Vagina (tissue), 2 donors: ENCODE measurements around the gene DCTN2. TPM values are rescaled to one million over a fixed set of nuclear protein-coding genes. Genes with fewer than 3 reads are reported as not detected.
A peak's percentile ranks its signal among the peaks of the same experiment; 100 is the strongest.
"Not testable (repeated sequence)": the region's sequence is repeated elsewhere in the genome, so short reads cannot be mapped to it uniquely, and the experiment has no call there.

Experiments used
- DNase-seq, 2 donors: peaks; one replicate each; pipeline ENCODE4 v3.0.0-alpha.2; 2017; ENCODE audit errors: extremely low spot score in 2 of 2
- H3K27ac ChIP-seq: fragments of 200-600 bp; sonication (generic); one replicate; pipeline ENCODE4 v1.5.1; 2019
- H3K27me3 ChIP-seq: fragments of 200-600 bp; sonication (generic); one replicate; pipeline ENCODE4 v1.5.1; 2019
- H3K36me3 ChIP-seq, 2 donors: fragments of 200-600 bp; sonication (generic); one replicate each; pipeline ENCODE4 v1.5.1; 2017 to 2019
- H3K4me1 ChIP-seq: fragments of 200-600 bp; sonication (generic); one replicate; pipeline ENCODE4 v1.5.1; 2019
- H3K4me3 ChIP-seq, 2 donors: fragments of 200-600 bp; sonication (generic); 1 replicate in 1 of 2; 2 replicates in 1 of 2; pipeline ENCODE4 v1.5.1; 2016 to 2019
- H3K9me3 ChIP-seq: fragments of 200-600 bp; sonication (generic); one replicate; pipeline ENCODE4 v1.5.1; 2019
- CTCF ChIP-seq, 3 experiments: fragments of 450-650 bp in 2 of 3; fragments of 200-600 bp in 1 of 3; sonication (generic) in 1 of 3; IDR thresholded peaks; one replicate each; pipeline ENCODE4 v1.5.1; 2017 to 2019; ENCODE audit warnings: antibody characterized with exemption in 3 of 3, mild to moderate bottlenecking in 2 of 3, moderate library complexity in 2 of 3
- POLR2A ChIP-seq, 2 donors: fragments of 450-650 bp; IDR thresholded peaks; one replicate each; pipeline ENCODE4 v1.6.1; 2017; ENCODE audit warnings: antibody characterized with exemption in 2 of 2, mild to moderate bottlenecking in 2 of 2, moderate library complexity in 2 of 2
- POLR2AphosphoS5 ChIP-seq, 2 donors: sonication (generic); formaldehyde crosslinking; IDR thresholded peaks; one replicate each; pipeline ENCODE4 v1.9.0; 2017; ENCODE audit warnings: antibody characterized with exemption in 2 of 2, mild to moderate bottlenecking in 2 of 2, low read depth in 1 of 2; ENCODE audit not compliant: insufficient read depth in 1 of 2
- intact Hi-C: fragments of 100-400 bp; cut with DNase I; formaldehyde crosslinking; loops from one replicate; pipeline ENCODE4 v1.15.1; 2023
- total RNA-seq: library from RNA; depleted of rRNA; stranded (reverse); fragments of >200 nt; gene quantifications from one replicate; pipeline ENCODE4 v1.2.3, GENCODE V29; 2016

Gene DCTN2
- total RNA-seq, 1 donor from 2014 or later: 131 TPM

GRCh38 chr12:57590864-57591781 is 44.1 kb upstream of the DCTN2 start, which contains the start of gene PIP4K2C:
PIP4K2C (plus strand) TSS chr12:57591192; CDS start chr12:57591290, 98 bp downstream.
- H3K27me3 ChIP-seq: no peaks in the 10 kb centered on the region
- H3K4me1 ChIP-seq: peaks cover 27% of the 10 kb centered on the region
- H3K27ac ChIP-seq: peak within 1 kb of the TSS; percentile 78
- DNase-seq: no peak
- no peaks in the 10 kb centered on the region for H3K9me3 ChIP-seq
- TF ChIP-seq CTCF (IDR thresholded peaks at IDR 0.05) (no peak), POLR2AphosphoS5 (IDR thresholded peaks at IDR 0.05; ENCODE audit: insufficient read depth in 1 of 2, low read depth in 1 of 2) (peak in 1 of 2 donors; percentile 75), POLR2A (IDR thresholded peaks at IDR 0.05) (peak in 1 of 2 donors; percentile 35)
- H3K36me3 ChIP-seq: peaks cover 0 to 6% of the 10 kb centered on the region in 2 donors
- peak within 1 kb of the TSS; percentile 84 to 95 for H3K4me3 ChIP-seq
- intact Hi-C loops: no loop called here

GRCh38 chr12:57590479-57590863 is 43.5 kb upstream of the DCTN2 start:
- H3K4me1 ChIP-seq: peaks cover 27% of the 10 kb centered on the region
- intact Hi-C loops: no loop called here
- TF ChIP-seq POLR2A (IDR thresholded peaks at IDR 0.05) (no peak), POLR2AphosphoS5 (IDR thresholded peaks at IDR 0.05; ENCODE audit: insufficient read depth in 1 of 2, low read depth in 1 of 2) (no peak), CTCF (IDR thresholded peaks at IDR 0.05) (no peak)
- peak overlapping the region; percentile 78 for H3K27ac ChIP-seq
- no peak for DNase-seq
- H3K27me3 ChIP-seq: no peaks in the 10 kb centered on the region
- H3K9me3 ChIP-seq: no peaks in the 10 kb centered on the region
- no peaks in the 10 kb centered on the region for H3K36me3 ChIP-seq
- H3K4me3 ChIP-seq: peak overlapping the region; percentile 84 to 95

- H3K4me1 ChIP-seq: peaks cover 27% of the 10 kb centered on the region
- H3K36me3 ChIP-seq, H3K9me3 ChIP-seq, H3K4me3 ChIP-seq, DNase-seq, intact Hi-C loops, H3K27me3 ChIP-seq, H3K27ac ChIP-seq: not testable (repeated sequence)
Measured at GRCh38 chr12:57588951-57589610, 42.1 kb upstream of the DCTN2 start.

- DNase-seq: no peak
- no peak overlapping the region for H3K4me3 ChIP-seq
- no peaks in the 10 kb centered on the region for H3K9me3 ChIP-seq
- intact Hi-C loops: no loop called here
- peaks cover 14% of the 10 kb centered on the region for H3K4me1 ChIP-seq
- no peaks in the 10 kb centered on the region for H3K27me3 ChIP-seq
- no peaks in the 10 kb centered on the region for H3K36me3 ChIP-seq
- H3K27ac ChIP-seq: no peak overlapping the region
- TF ChIP-seq POLR2A (IDR thresholded peaks at IDR 0.05): no peak
- no peak for TF ChIP-seq POLR2AphosphoS5 (IDR thresholded peaks at IDR 0.05; ENCODE audit: insufficient read depth in 1 of 2, low read depth in 1 of 2)
Measured at GRCh38 chr12:57586832-57587429, 39.9 kb upstream of the DCTN2 start.

- no peak overlapping the region for H3K4me3 ChIP-seq
- no peak for TF ChIP-seq CTCF (IDR thresholded peaks at IDR 0.05)
- TF ChIP-seq POLR2A (IDR thresholded peaks at IDR 0.05): no peak
- no peak for TF ChIP-seq POLR2AphosphoS5 (IDR thresholded peaks at IDR 0.05; ENCODE audit: insufficient read depth in 1 of 2, low read depth in 1 of 2)
- H3K36me3 ChIP-seq: no peaks in the 10 kb centered on the region
- H3K9me3 ChIP-seq: no peaks in the 10 kb centered on the region
- H3K4me1 ChIP-seq: peaks cover 8% of the 10 kb centered on the region
- no peak for DNase-seq
- intact Hi-C loops: no loop called here
- H3K27ac ChIP-seq: no peak overlapping the region
- H3K27me3 ChIP-seq: no peaks in the 10 kb centered on the region
Measured at GRCh38 chr12:57586128-57586527, 39.1 kb upstream of the DCTN2 start.
